H1 (cell line): ENCODE measurements around the gene PDZRN3. TPM values are rescaled to one million over a fixed set of nuclear protein-coding genes. Genes with fewer than 3 reads are reported as not detected.

Experiments used
- CTCF ChIA-PET: fragments of 300-600 bp; sonication (Branson Sonifier 250); formaldehyde crosslinking; loops from one replicate; lab custom pipeline; 2021; ENCODE audit not compliant: partially characterized antibody; lab: Charles Lee
- POLR2A ChIA-PET: fragments of 300-600 bp; sonication (Branson Sonifier 250); formaldehyde crosslinking; loops from one replicate; lab custom pipeline; 2021; ENCODE audit warnings: inconsistent platforms; ENCODE audit not compliant: partially characterized antibody; lab: Charles Lee
- DNase-seq, 2 experiments: peaks; one replicate each; pipeline versions ENCODE4 v3.0.0 to v3.0.0-alpha.2; 2010 to 2022; ENCODE audit warnings: low spot score in 2 of 2, low read depth in 1 of 2, mixed read lengths in 1 of 2
- FAIRE-seq: peaks from 2 replicates; lab custom pipeline; 2011; peaks lifted over from hg19 to GRCh38; lab: Jason Lieb, UNC
- H2AFZ ChIP-seq: 2 replicates; pipeline ENCODE4 v1.8.1; 2012; ENCODE audit warnings: low read length, inconsistent platforms
- H2AK5ac ChIP-seq: 2 replicates; pipeline ENCODE4 v1.6.1; 2013; ENCODE audit warnings: low read depth, low read length
- H2BK120ac ChIP-seq: replicated peaks from 2 replicates; pipeline ENCODE3; 2013; ENCODE audit warnings: low read depth, low read length, inconsistent platforms
- H2BK12ac ChIP-seq: 2 replicates; pipeline ENCODE4 v1.6.1; 2013; ENCODE audit warnings: low read depth, low read length
- H2BK15ac ChIP-seq: 2 replicates; pipeline ENCODE4 v1.6.1; 2013; ENCODE audit warnings: low read length
- H2BK20ac ChIP-seq: 2 replicates; pipeline ENCODE4 v1.6.1; 2013; ENCODE audit warnings: low read length
- H2BK5ac ChIP-seq: 2 replicates; pipeline ENCODE4 v1.6.1; 2013; ENCODE audit warnings: low read depth, low read length
- H3K14ac ChIP-seq: 2 replicates; pipeline ENCODE4 v1.6.1; 2013; ENCODE audit warnings: inconsistent platforms; ENCODE audit not compliant: insufficient read length
- H3K18ac ChIP-seq: 2 replicates; pipeline ENCODE4 v1.6.1; 2013; ENCODE audit warnings: low read length; ENCODE audit errors: extremely low read depth
- H3K23ac ChIP-seq: 2 replicates; pipeline ENCODE4 v1.6.1; 2013; ENCODE audit warnings: inconsistent platforms; ENCODE audit not compliant: insufficient read length
- H3K23me2 ChIP-seq: 2 replicates; pipeline ENCODE4 v1.6.1; 2013; ENCODE audit warnings: low read depth, low read length
- H3K27ac ChIP-seq: 2 replicates; pipeline ENCODE4 v1.6.1; 2011; ENCODE audit warnings: low read depth, low read length, inconsistent platforms
- H3K27me3 ChIP-seq, 4 experiments: replicated peaks in 1 of 4; 1 replicate in 1 of 4; 2 replicates in 3 of 4; pipeline versions ENCODE4 v1.6.1 to v1.8.1; 2011 to 2013; ENCODE audit warnings: low read length in 3 of 4, mild to moderate bottlenecking in 3 of 4, inconsistent platforms in 2 of 4, mixed read lengths in 2 of 4, moderate library complexity in 1 of 4; ENCODE audit not compliant: control insufficient read depth in 3 of 4, insufficient read depth in 3 of 4; ENCODE audit errors: extremely low read depth in 1 of 4
- H3K36me3 ChIP-seq, 4 experiments: 2 replicates each; pipeline versions ENCODE4 v1.6.1 to v1.8.1; 2011 to 2013; ENCODE audit warnings: mild to moderate bottlenecking in 4 of 4, low read length in 3 of 4, moderate library complexity in 2 of 4, control low read depth in 1 of 4, inconsistent platforms in 1 of 4; ENCODE audit not compliant: insufficient read depth in 4 of 4, control insufficient read depth in 2 of 4
- H3K4ac ChIP-seq: replicated peaks from 2 replicates; pipeline ENCODE3; 2013; ENCODE audit warnings: low read length, low read depth, mixed read lengths, inconsistent platforms; ENCODE audit not compliant: insufficient read length
- H3K4me1 ChIP-seq, 4 experiments: replicated peaks in 1 of 4; 1 replicate in 1 of 4; 2 replicates in 3 of 4; pipeline versions ENCODE4 v1.6.1 to v1.8.1; 2011 to 2013; ENCODE audit warnings: low read length in 3 of 4, inconsistent platforms in 2 of 4, mixed read lengths in 1 of 4; ENCODE audit not compliant: insufficient read depth in 4 of 4, control insufficient read depth in 3 of 4
- H3K4me2 ChIP-seq, 2 experiments: 2 replicates each; pipeline versions ENCODE4 v1.6.1 to v1.8.1; 2011 to 2013; ENCODE audit warnings: low read depth in 2 of 2, low read length in 2 of 2, control low read depth in 1 of 2, inconsistent platforms in 1 of 2, mild to moderate bottlenecking in 1 of 2; ENCODE audit not compliant: insufficient read depth in 1 of 2
- H3K4me3 ChIP-seq, 4 experiments: fragments of 200-600, 300-600 bp in 1 of 4; sonication (generic), shearing (Covaris generic), sonication (Bioruptor Twin) in 1 of 4; 2 replicates each; pipeline versions ENCODE4 v1.5.1 to v1.8.1; 2011 to 2016; ENCODE audit warnings: low read length in 4 of 4, low read depth in 3 of 4, control low read depth in 2 of 4, inconsistent platforms in 2 of 4, mild to moderate bottlenecking in 2 of 4, mixed read lengths in 1 of 4, moderate library complexity in 1 of 4; ENCODE audit not compliant: insufficient read depth in 2 of 4; ENCODE audit errors: extremely low read depth in 1 of 4
- H3K56ac ChIP-seq: replicated peaks from 2 replicates; pipeline ENCODE3; 2013; ENCODE audit warnings: low read depth, mild to moderate bottlenecking, mixed read lengths, low read length, inconsistent platforms; ENCODE audit not compliant: insufficient read length
- H3K79me1 ChIP-seq: 2 replicates; pipeline ENCODE4 v1.6.1; 2013; ENCODE audit warnings: low read depth, low read length, control low read depth
- H3K79me2 ChIP-seq, 2 experiments: 2 replicates each; pipeline versions ENCODE4 v1.6.1 to v1.8.1; 2012 to 2013; ENCODE audit warnings: low read length in 2 of 2, mild to moderate bottlenecking in 2 of 2, inconsistent platforms in 1 of 2; ENCODE audit not compliant: insufficient read depth in 2 of 2, control insufficient read depth in 1 of 2
- H3K9ac ChIP-seq, 4 experiments: replicated peaks in 1 of 4; 1 replicate in 1 of 4; 2 replicates in 3 of 4; pipeline versions ENCODE4 v1.6.1 to v1.8.1; 2011 to 2013; ENCODE audit warnings: low read depth in 3 of 4, low read length in 3 of 4, control low read depth in 2 of 4, mild to moderate bottlenecking in 2 of 4, moderate library complexity in 2 of 4, inconsistent platforms in 1 of 4; ENCODE audit errors: extremely low read depth in 1 of 4
- H3K9me3 ChIP-seq, 2 experiments: 2 replicates each; pipeline versions ENCODE4 v1.6.1 to v1.8.1; 2012 to 2013; ENCODE audit warnings: mild to moderate bottlenecking in 2 of 2, moderate library complexity in 2 of 2, control low read depth in 1 of 2, inconsistent platforms in 1 of 2, low read depth in 1 of 2, low read length in 1 of 2, mixed read lengths in 1 of 2; ENCODE audit not compliant: insufficient read depth in 2 of 2
- H4K20me1 ChIP-seq, 2 experiments: replicated peaks in 1 of 2; 2 replicates each; pipeline versions ENCODE3 to v1.8.1; 2011 to 2013; ENCODE audit warnings: inconsistent platforms in 2 of 2, low read length in 2 of 2, mild to moderate bottlenecking in 1 of 2; ENCODE audit not compliant: insufficient read depth in 2 of 2, control insufficient read depth in 1 of 2
- H4K5ac ChIP-seq: 2 replicates; pipeline ENCODE4 v1.6.1; 2013; ENCODE audit warnings: low read length, low read depth, mixed read lengths, inconsistent platforms; ENCODE audit not compliant: insufficient read length
- H4K8ac ChIP-seq: 2 replicates; pipeline ENCODE4 v1.8.0; 2013; ENCODE audit warnings: mild to moderate bottlenecking, moderate library complexity, low read length, inconsistent platforms; ENCODE audit not compliant: insufficient read depth; ENCODE audit errors: extremely low read depth
- H4K91ac ChIP-seq: replicated peaks from 2 replicates; pipeline ENCODE3; 2013; ENCODE audit warnings: low read length, mixed read lengths, inconsistent platforms; ENCODE audit not compliant: insufficient read length
- JUN ChIP-seq: IDR thresholded peaks from 2 replicates; pipeline ENCODE4 v1.6.1; 2011; ENCODE audit warnings: low read depth, mild to moderate bottlenecking, improper control_type of control experiment, low read length
- POLR2AphosphoS5 ChIP-seq: IDR thresholded peaks from 2 replicates; pipeline ENCODE4 v1.6.1; 2011; ENCODE audit warnings: low read depth, low read length
- RNF2 ChIP-seq: fragments of 200-900, 300-1000 bp; sonication (generic); IDR thresholded peaks from 2 replicates; pipeline ENCODE4 v1.7.1; 2016; ENCODE audit warnings: borderline replicate concordance, low read depth, mild to moderate bottlenecking, antibody characterized with exemption, low read length; ENCODE audit not compliant: poor library complexity, severe bottlenecking; ENCODE audit errors: missing control alignments
- SP2 ChIP-seq: IDR thresholded peaks from 2 replicates; pipeline ENCODE4 v1.6.1; 2012; ENCODE audit warnings: mild to moderate bottlenecking, low read length, inconsistent platforms
- WGBS, 2 experiments: shearing (Covaris generic) in 1 of 2; methylation state at CpG; one replicate each; pipeline versions ENCODE4 v1.1.6 to v1.1.7; 2013 to 2015; ENCODE audit warnings: low lambda C conversion rate in 2 of 2, mixed read lengths in 2 of 2, inconsistent platforms in 1 of 2, low coverage in 1 of 2, missing lambda C conversion rate in 1 of 2; ENCODE audit not compliant: insufficient replicate concordance in 2 of 2, insufficient coverage in 1 of 2, insufficient read length in 1 of 2; ENCODE audit errors: extremely low coverage in 1 of 2, missing lambda C conversion rate in 1 of 2; 5-methylcytosine and 5-hydroxymethylcytosine counted together
- polyA plus RNA-seq, 7 experiments: library from polyadenylated mRNA; depleted of rRNA in 3 of 7; stranded (reverse) in 5 of 7; unstranded in 2 of 7; fragments of >200 nt in 5 of 7; fragments of 200-250 nt in 2 of 7; gene quantifications; 1 replicate in 5 of 7; 2 replicates in 1 of 7; 4 replicates in 1 of 7; pipeline versions ENCODE4 v1.2.1 to v1.2.3, GENCODE V29; 2011 to 2013; ENCODE audit warnings: missing spikeins in 2 of 7, mixed read lengths in 2 of 7
- total RNA-seq: library from RNA; stranded (reverse); fragmentation: NEBNext Ultra II Directional; extraction: Animal tissue kit (Norgen Biotek cat#: 25700); gene quantifications from 2 replicates; pipeline ENCODE4 v1.2.1, GENCODE V29; 2021

The PDZRN3 gene
- total and polyA plus RNA-seq, 2 of the 8 experiments (the other 6 are each of a cell fraction or from before 2014, with no cell fraction given), result 4.2 to 20.5 TPM

GRCh38 chr3:73480187-73480672 is 144.5 kb downstream of the PDZRN3 start:
- H3K23ac ChIP-seq, result no peak overlapping the region
- H3K56ac ChIP-seq, result no peak overlapping the region
- H3K9ac ChIP-seq, result no peak overlapping the region
- no peak overlapping the region for H4K5ac ChIP-seq
- H2AK5ac ChIP-seq, result 0 out of 2 replicates have a peak overlapping the region, but pooled peaks have one; percentile 19
- no peak overlapping the region for H3K4ac ChIP-seq
- no peak for DNase-seq
- peaks cover 0 to 1% (median 0%) of the 10 kb centered on the region in 4 experiments; a peak in 1 of 7 replicates for H3K27me3 ChIP-seq
- H3K36me3 ChIP-seq, result no peaks in the 10 kb centered on the region; a peak in 1 of 8 replicates
- H4K8ac ChIP-seq, result no peak overlapping the region
- H3K18ac ChIP-seq, result no peak overlapping the region
- TF ChIP-seq JUN (no peak), RNF2 (no peak), SP2 (no peak), POLR2AphosphoS5 (no peak)
- no peak overlapping the region for H3K4me3 ChIP-seq
- no peak overlapping the region for H3K14ac ChIP-seq
- H2BK15ac ChIP-seq, result no peak overlapping the region
- peaks cover 2 to 7% of the 10 kb centered on the region in 2 experiments; a peak in 2 of 4 replicates for H3K9me3 ChIP-seq
- H2BK120ac ChIP-seq, result no peak overlapping the region
- FAIRE-seq, result no peak
- POLR2A ChIA-PET, result no interaction called here
- peaks cover 0 to 2% of the 10 kb centered on the region in 2 experiments; a peak in 1 of 4 replicates for H3K79me2 ChIP-seq
- peaks cover 9 to 16% (median 14%) of the 10 kb centered on the region in 4 experiments for H3K4me1 ChIP-seq
- no peaks in the 10 kb centered on the region for H3K23me2 ChIP-seq
- H2AFZ ChIP-seq, result no peak overlapping the region
- H3K79me1 ChIP-seq, result no peaks in the 10 kb centered on the region
- no peak overlapping the region for H2BK20ac ChIP-seq
- CTCF ChIA-PET, result no interaction called here
- H3K27ac ChIP-seq, result no peak overlapping the region
- H2BK12ac ChIP-seq, result no peak overlapping the region
- H4K20me1 ChIP-seq, result no peaks in the 10 kb centered on the region
- 95% methylated on average over 3 of the region's 3 CpGs; no CpG with 5 or more reads in 1 of the 2 experiments for WGBS, 2 experiments
- no peak overlapping the region for H4K91ac ChIP-seq
- no peak overlapping the region for H3K4me2 ChIP-seq
- no peak overlapping the region for H2BK5ac ChIP-seq
